ENCODE results near the gene TCERG1L. TPM values are rescaled to one million over a fixed set of nuclear protein-coding genes. Genes with fewer than 3 reads are reported as not detected.

The TCERG1L gene
- total RNA-seq, 1 experiment from 2014 or later = 1.5 TPM

DNA sequence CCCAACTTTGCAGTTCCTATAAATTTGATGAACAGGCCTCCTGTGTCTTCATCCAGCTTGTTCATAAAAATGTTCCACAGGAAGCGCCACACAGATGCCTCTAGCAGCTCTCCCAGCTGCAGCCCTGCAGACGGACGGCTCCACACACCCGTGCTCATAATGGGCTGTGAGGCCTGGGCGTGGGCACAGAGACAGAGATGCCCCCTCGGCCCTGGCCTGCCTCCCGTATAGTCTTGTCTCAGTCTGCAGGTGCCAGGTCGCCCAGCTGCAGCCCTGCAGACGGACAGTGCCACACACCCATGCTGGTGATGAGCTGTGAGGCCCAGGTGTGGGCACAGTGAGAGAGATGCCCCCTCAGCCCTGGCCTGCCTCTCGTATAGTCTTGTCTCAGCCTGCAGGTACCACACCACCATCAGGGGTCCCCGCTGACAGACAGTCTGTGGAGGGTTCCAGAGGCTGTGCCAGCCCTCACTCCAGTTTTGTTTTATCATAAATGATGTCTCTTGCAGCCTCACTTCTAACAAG is 189.9 kb downstream of the TCERG1L start:
- TF ChIP-seq GABPB1 (CRISPR knock-in tag; IDR thresholded peaks at IDR 0.05) (no peak), SMAD4 (CRISPR knock-in tag; IDR thresholded peaks at IDR 0.05) (no peak), ZBTB43 (CRISPR knock-in tag; IDR thresholded peaks at IDR 0.05) (no peak), NFATC4 (CRISPR knock-in tag; IDR thresholded peaks at IDR 0.05) (no peak), USF2 (CRISPR knock-in tag; IDR thresholded peaks at IDR 0.05) (no peak), NR2C2 (CRISPR knock-in tag; IDR thresholded peaks at IDR 0.05) (no peak), ZNF263 (CRISPR knock-in tag; IDR thresholded peaks at IDR 0.05; ENCODE audit: low read depth) (no peak), E2F4 (CRISPR knock-in tag; IDR thresholded peaks at IDR 0.05; ENCODE audit: borderline replicate concordance, low read depth) (no peak), ELF4 (CRISPR knock-in tag; IDR thresholded peaks at IDR 0.05; ENCODE audit: low read depth) (no peak), ATF1 (CRISPR knock-in tag; IDR thresholded peaks at IDR 0.05) (no peak)
- TF ChIP-seq, protein P1, sequence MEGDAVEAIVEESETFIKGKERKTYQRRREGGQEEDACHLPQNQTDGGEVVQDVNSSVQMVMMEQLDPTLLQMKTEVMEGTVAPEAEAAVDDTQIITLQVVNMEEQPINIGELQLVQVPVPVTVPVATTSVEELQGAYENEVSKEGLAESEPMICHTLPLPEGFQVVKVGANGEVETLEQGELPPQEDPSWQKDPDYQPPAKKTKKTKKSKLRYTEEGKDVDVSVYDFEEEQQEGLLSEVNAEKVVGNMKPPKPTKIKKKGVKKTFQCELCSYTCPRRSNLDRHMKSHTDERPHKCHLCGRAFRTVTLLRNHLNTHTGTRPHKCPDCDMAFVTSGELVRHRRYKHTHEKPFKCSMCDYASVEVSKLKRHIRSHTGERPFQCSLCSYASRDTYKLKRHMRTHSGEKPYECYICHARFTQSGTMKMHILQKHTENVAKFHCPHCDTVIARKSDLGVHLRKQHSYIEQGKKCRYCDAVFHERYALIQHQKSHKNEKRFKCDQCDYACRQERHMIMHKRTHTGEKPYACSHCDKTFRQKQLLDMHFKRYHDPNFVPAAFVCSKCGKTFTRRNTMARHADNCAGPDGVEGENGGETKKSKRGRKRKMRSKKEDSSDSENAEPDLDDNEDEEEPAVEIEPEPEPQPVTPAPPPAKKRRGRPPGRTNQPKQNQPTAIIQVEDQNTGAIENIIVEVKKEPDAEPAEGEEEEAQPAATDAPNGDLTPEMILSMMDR (IDR thresholded peaks at IDR 0.05) = no peak
- TF ChIP-seq, protein P2, sequence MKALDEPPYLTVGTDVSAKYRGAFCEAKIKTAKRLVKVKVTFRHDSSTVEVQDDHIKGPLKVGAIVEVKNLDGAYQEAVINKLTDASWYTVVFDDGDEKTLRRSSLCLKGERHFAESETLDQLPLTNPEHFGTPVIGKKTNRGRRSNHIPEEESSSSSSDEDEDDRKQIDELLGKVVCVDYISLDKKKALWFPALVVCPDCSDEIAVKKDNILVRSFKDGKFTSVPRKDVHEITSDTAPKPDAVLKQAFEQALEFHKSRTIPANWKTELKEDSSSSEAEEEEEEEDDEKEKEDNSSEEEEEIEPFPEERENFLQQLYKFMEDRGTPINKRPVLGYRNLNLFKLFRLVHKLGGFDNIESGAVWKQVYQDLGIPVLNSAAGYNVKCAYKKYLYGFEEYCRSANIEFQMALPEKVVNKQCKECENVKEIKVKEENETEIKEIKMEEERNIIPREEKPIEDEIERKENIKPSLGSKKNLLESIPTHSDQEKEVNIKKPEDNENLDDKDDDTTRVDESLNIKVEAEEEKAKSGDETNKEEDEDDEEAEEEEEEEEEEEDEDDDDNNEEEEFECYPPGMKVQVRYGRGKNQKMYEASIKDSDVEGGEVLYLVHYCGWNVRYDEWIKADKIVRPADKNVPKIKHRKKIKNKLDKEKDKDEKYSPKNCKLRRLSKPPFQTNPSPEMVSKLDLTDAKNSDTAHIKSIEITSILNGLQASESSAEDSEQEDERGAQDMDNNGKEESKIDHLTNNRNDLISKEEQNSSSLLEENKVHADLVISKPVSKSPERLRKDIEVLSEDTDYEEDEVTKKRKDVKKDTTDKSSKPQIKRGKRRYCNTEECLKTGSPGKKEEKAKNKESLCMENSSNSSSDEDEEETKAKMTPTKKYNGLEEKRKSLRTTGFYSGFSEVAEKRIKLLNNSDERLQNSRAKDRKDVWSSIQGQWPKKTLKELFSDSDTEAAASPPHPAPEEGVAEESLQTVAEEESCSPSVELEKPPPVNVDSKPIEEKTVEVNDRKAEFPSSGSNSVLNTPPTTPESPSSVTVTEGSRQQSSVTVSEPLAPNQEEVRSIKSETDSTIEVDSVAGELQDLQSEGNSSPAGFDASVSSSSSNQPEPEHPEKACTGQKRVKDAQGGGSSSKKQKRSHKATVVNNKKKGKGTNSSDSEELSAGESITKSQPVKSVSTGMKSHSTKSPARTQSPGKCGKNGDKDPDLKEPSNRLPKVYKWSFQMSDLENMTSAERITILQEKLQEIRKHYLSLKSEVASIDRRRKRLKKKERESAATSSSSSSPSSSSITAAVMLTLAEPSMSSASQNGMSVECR (CRISPR knock-in tag; IDR thresholded peaks at IDR 0.05; ENCODE audit: borderline replicate concordance) = no peak
- TF ChIP-seq, protein P3, sequence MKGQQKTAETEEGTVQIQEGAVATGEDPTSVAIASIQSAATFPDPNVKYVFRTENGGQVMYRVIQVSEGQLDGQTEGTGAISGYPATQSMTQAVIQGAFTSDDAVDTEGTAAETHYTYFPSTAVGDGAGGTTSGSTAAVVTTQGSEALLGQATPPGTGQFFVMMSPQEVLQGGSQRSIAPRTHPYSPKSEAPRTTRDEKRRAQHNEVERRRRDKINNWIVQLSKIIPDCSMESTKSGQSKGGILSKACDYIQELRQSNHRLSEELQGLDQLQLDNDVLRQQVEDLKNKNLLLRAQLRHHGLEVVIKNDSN (CRISPR knock-in tag; IDR thresholded peaks at IDR 0.05) = no peak
- TF ChIP-seq, protein P4, sequence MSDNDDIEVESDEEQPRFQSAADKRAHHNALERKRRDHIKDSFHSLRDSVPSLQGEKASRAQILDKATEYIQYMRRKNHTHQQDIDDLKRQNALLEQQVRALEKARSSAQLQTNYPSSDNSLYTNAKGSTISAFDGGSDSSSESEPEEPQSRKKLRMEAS (CRISPR knock-in tag; IDR thresholded peaks at IDR 0.05) = no peak
- Mint-ChIP-seq H3K27ac (no peak overlapping the region), H3K36me3 (peaks cover 69% of the 10 kb centered on the region), H3K9me3 (peaks cover 63% of the 10 kb centered on the region), H3K4me1 (peaks cover under 1% of the 10 kb centered on the region; the same call in 1 of the 2 replicates), H3K4me3 (no peak overlapping the region), H3K27me3 (ENCODE audit: low read depth) (peaks cover 3% of the 10 kb centered on the region; the same call in 1 of the 2 replicates)
- CTCF ChIA-PET = no interaction called here
- ATAC-seq = no peak
- POLR2A ChIA-PET = no interaction called here
- DNase-seq (ENCODE audit: low spot score) = no peak

All from WTC11 (cell line).